ENCODE results near the gene BNC2. TPM values are rescaled to one million over a fixed set of nuclear protein-coding genes. Genes with fewer than 3 reads are reported as not detected.

Gene BNC2
- polyA plus RNA-seq, 1 experiment, result 17.5 TPM

DNA sequence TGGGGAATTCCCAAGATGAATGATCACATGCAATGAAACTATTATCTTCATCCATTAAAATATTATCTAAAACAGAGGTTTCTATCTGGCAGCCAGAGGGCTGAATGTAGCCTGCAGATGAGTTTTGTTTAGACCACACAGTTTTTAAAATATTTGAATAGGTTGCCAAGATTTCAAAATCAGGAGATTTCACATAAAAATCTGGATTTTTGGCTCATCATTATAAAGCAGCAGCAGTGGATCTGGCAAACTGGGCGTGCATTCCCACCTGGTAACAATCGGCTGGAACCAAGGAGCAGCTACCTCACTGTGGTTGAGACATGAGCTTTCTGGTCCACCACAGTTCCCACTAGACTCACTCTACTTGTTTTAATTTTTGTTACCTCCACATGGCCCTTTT is 155.1 kb downstream of the BNC2 start:
- ChIA-PET POLR2A (no interaction called here), CTCF (interaction anchor here (1.3 kb wide), 1 partner anchor 10 kb away, joined by 3 read pairs; no protein-coding TSS in a partner anchor)
- Histone ChIP-seq H3K27me3 (ENCODE audit: control insufficient read depth, insufficient read depth, low read length) (no peaks in the 10 kb centered on the region), H3K4me3 (ENCODE audit: low read depth, low read length) (no peak overlapping the region), H3K36me3 (ENCODE audit: control insufficient read depth, insufficient read depth, low read length) (no peaks in the 10 kb centered on the region)
- TF ChIP-seq, protein P1, sequence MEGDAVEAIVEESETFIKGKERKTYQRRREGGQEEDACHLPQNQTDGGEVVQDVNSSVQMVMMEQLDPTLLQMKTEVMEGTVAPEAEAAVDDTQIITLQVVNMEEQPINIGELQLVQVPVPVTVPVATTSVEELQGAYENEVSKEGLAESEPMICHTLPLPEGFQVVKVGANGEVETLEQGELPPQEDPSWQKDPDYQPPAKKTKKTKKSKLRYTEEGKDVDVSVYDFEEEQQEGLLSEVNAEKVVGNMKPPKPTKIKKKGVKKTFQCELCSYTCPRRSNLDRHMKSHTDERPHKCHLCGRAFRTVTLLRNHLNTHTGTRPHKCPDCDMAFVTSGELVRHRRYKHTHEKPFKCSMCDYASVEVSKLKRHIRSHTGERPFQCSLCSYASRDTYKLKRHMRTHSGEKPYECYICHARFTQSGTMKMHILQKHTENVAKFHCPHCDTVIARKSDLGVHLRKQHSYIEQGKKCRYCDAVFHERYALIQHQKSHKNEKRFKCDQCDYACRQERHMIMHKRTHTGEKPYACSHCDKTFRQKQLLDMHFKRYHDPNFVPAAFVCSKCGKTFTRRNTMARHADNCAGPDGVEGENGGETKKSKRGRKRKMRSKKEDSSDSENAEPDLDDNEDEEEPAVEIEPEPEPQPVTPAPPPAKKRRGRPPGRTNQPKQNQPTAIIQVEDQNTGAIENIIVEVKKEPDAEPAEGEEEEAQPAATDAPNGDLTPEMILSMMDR (IDR thresholded peaks at IDR 0.05; ENCODE audit: insufficient read depth, low read depth, low read length), result peak; percentile 20; the same call in 1 of the 2 replicates
- DNase-seq (ENCODE audit: low read depth), result peak; percentile 65

DNA sequence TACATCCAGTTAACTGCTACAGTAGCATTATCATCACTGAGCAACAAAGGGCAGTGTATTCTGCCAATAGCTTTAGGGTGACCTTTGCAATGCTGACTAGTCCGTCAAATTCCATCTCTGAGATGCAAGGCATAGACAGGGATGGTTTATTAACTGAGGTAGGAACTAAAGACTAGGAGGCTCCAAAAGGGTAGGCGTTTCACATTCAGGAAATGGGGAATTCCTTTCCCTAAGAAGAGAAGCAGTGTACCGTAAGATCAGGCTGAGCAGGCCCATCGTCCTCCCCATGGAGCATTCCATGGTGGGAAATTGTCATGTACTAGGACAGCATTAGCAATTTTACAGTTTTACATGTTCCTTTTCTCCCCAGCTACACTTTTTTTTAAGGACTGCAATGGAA is 157.7 kb downstream of the BNC2 start:
- TF ChIP-seq, protein P1 (IDR thresholded peaks at IDR 0.05; ENCODE audit: insufficient read depth, low read depth, low read length), result no peak
- H3K36me3 ChIP-seq (ENCODE audit: control insufficient read depth, insufficient read depth, low read length), result no peaks in the 10 kb centered on the region
- H3K4me3 ChIP-seq (ENCODE audit: low read depth, low read length), result no peak overlapping the region
- ChIA-PET CTCF (interaction anchor here (1.6 kb wide), 1 partner anchor 12 kb away, joined by 3 read pairs; no protein-coding TSS in a partner anchor), POLR2A (interaction anchor here (0.6 kb wide), 1 partner anchor 1876 kb away, joined by 3 read pairs; no protein-coding TSS in a partner anchor)
- DNase-seq (ENCODE audit: low read depth), result no peak
- no peaks in the 10 kb centered on the region for H3K27me3 ChIP-seq (ENCODE audit: control insufficient read depth, insufficient read depth, low read length)

DNA sequence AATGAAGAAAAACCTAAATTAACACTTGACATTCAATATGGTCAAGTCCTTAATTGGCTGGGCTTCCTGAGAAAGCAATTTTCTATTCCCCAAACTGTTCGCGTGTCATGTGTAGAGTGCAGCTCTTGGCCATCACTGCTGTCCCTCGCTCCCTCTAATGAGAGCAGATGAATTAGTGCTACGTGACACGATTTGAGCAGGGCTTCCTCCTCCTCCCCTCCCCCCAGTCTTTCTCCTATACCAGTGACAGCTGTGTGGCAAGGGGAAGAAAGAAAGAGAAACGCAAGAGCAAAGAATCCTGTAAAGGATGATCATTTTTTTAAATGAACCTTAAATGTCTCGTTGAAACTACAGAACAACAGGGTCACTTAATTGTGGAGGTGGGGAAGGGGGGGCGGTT is 159.6 kb downstream of the BNC2 start:
- CTCF ChIA-PET, result no interaction called here
- POLR2A ChIA-PET, result no interaction called here
- no peaks in the 10 kb centered on the region for H3K27me3 ChIP-seq (ENCODE audit: control insufficient read depth, insufficient read depth, low read length)
- TF ChIP-seq, protein P1 (IDR thresholded peaks at IDR 0.05; ENCODE audit: insufficient read depth, low read depth, low read length), result no peak
- H3K36me3 ChIP-seq (ENCODE audit: control insufficient read depth, insufficient read depth, low read length), result no peaks in the 10 kb centered on the region
- H3K4me3 ChIP-seq (ENCODE audit: low read depth, low read length), result no peak overlapping the region
- no peak for DNase-seq (ENCODE audit: low read depth)

DNA sequence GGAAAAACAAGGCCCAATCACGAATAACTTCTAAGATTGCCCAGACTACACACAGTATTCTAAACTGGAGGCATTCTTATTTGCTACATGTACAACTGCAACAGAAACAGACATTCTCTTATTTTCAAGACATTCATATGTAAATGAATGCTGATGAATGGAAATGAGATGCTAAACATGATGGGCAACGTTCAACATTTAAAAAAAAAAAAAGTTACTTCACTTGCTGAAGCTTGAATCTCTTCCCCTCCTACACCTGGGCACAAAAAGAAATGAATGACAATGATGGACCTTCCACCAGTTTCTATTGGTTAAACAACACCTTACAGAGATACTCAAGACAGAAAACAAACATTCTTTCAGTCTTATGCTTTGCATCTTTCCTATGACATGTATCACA is 160.5 kb downstream of the BNC2 start:
- CTCF ChIA-PET, result no interaction called here
- POLR2A ChIA-PET, result no interaction called here
- TF ChIP-seq, protein P1 (IDR thresholded peaks at IDR 0.05; ENCODE audit: insufficient read depth, low read depth, low read length), result no peak
- Histone ChIP-seq H3K36me3 (ENCODE audit: control insufficient read depth, insufficient read depth, low read length) (no peaks in the 10 kb centered on the region), H3K27me3 (ENCODE audit: control insufficient read depth, insufficient read depth, low read length) (no peaks in the 10 kb centered on the region), H3K4me3 (ENCODE audit: low read depth, low read length) (no peak overlapping the region)
- no peak for DNase-seq (ENCODE audit: low read depth)

DNA sequence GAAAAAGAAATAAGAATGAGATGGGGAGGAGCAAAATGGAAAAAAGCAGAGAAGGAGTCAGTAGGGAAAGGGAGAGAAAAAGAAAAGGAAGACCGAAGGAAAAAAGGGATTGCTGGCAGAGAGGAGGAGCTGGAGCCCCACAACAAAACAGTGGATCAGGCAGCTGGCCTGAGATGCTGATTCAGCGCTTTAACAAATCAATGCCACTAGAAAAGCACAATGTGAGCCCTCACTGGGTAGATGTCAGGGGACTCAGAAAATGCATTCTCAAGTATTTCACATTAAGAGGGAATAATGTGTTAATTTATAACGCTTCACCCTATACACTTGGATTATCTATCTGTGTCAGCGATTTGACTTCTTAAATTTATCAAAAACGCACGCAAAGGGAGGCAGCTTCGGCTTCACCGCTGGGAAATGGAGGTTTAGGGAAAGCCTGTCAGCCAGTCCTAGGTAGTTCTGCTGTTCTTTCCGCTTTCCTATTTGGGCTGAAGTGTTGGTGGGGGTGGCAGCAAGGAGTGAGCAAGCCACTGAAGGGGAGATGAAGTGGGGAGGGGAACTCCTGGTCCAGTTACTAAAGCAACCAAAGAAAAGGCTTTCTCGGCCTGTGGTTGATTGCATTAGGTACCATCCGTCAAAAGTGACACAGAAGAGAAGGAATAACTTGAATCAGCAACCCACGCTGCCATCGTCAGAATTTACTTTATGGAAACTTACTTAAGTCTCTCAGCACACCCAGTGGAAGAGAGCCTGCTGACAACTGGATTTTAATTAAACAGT is 161.6 kb downstream of the BNC2 start:
- ChIA-PET CTCF (no interaction called here), POLR2A (no interaction called here)

More for the DNA sequence above, 161.6 kb downstream of the BNC2 start:
- no peaks in the 10 kb centered on the region for H3K27me3 ChIP-seq (ENCODE audit: control insufficient read depth, insufficient read depth, low read length)
- no peaks in the 10 kb centered on the region for H3K36me3 ChIP-seq (ENCODE audit: control insufficient read depth, insufficient read depth, low read length)
- TF ChIP-seq, protein P1 (IDR thresholded peaks at IDR 0.05; ENCODE audit: insufficient read depth, low read depth, low read length), result no peak
- no peak for DNase-seq (ENCODE audit: low read depth)
- H3K4me3 ChIP-seq (ENCODE audit: low read depth, low read length), result no peak overlapping the region
